SU-DHL-6 (cell line): ENCODE results near the gene DPH1.

Experiments
- H2AFZ ChIP-seq: fragments of 200-600 bp; sonication (generic); 2 replicates; pipeline ENCODE4 v1.6.1; 2014; ENCODE audit warnings: low read depth, mild to moderate bottlenecking, moderate library complexity, mixed read lengths, antibody characterized with exemption, low read length; ENCODE audit not compliant: severe bottlenecking
- H3F3A ChIP-seq: fragments of 200-600 bp; shearing (Covaris generic); 2 replicates; pipeline ENCODE4 v1.6.0; 2016; ENCODE audit warnings: antibody characterized with exemption, mild to moderate bottlenecking; ENCODE audit not compliant: insufficient read depth
- H3K27ac ChIP-seq: fragments of 200-600 bp; sonication (generic); 2 replicates; pipeline ENCODE4 v1.5.1; 2016; ENCODE audit warnings: low read depth, mild to moderate bottlenecking, low read length, moderate library complexity, mixed read lengths
- H3K27me3 ChIP-seq: fragments of 200-600 bp; sonication (generic), shearing (Covaris generic); 2 replicates; pipeline ENCODE4 v1.6.0; 2014; ENCODE audit warnings: mild to moderate bottlenecking, low read length
- H3K36me3 ChIP-seq: fragments of 200-600 bp; sonication (generic); 2 replicates; pipeline ENCODE4 v1.6.1; 2014; ENCODE audit warnings: mild to moderate bottlenecking, low read length, mixed read lengths
- H3K4me2 ChIP-seq: fragments of 300-600, 200-600 bp; shearing (Covaris generic), sonication (generic); 2 replicates; pipeline ENCODE4 v1.6.0; 2014; ENCODE audit warnings: low read length, low read depth, mild to moderate bottlenecking; ENCODE audit not compliant: poor library complexity, severe bottlenecking
- H3K4me3 ChIP-seq: fragments of 200-600 bp; sonication (generic); 2 replicates; pipeline ENCODE4 v1.5.1; 2014; ENCODE audit warnings: antibody characterized with exemption, low read length, mild to moderate bottlenecking, mixed read lengths; ENCODE audit not compliant: insufficient read depth, poor library complexity, severe bottlenecking
- H3K79me2 ChIP-seq: fragments of 200-600 bp; sonication (generic); 2 replicates; pipeline ENCODE4 v1.6.1; 2014; ENCODE audit warnings: mild to moderate bottlenecking, low read length, moderate library complexity; ENCODE audit not compliant: insufficient read depth
- H3K9ac ChIP-seq: fragments of 200-600 bp; sonication (generic); 2 replicates; pipeline ENCODE4 v1.7.0; 2014; ENCODE audit warnings: mild to moderate bottlenecking, low read length
- H3K9me2 ChIP-seq: fragments of 200-600 bp; sonication (generic); replicated peaks from 2 replicates; pipeline ENCODE4 v1.6.1; 2014; ENCODE audit warnings: low read length; ENCODE audit not compliant: insufficient read depth
- H3K9me3 ChIP-seq: fragments of 200-600 bp; sonication (generic); 2 replicates; pipeline ENCODE4 v1.6.1; 2014; ENCODE audit warnings: low read length, mixed read lengths; ENCODE audit not compliant: insufficient read depth
- H4K20me1 ChIP-seq: fragments of 200-600 bp; sonication (generic); 2 replicates; pipeline ENCODE4 v1.6.1; 2014; ENCODE audit warnings: low read depth, mild to moderate bottlenecking, antibody characterized with exemption, low read length, moderate library complexity, mixed read lengths
- CTCF ChIP-seq: fragments of 200-600 bp; sonication (generic); IDR thresholded peaks from one replicate; pipeline ENCODE4 v1.5.1; 2017; ENCODE audit warnings: antibody characterized with exemption, mild to moderate bottlenecking, low read length, moderate library complexity; ENCODE audit not compliant: insufficient read depth, poor library complexity, severe bottlenecking
- EZH2phosphoT487 ChIP-seq: fragments of 200-600 bp; sonication (generic), shearing (Covaris generic); conservative IDR thresholded peaks from 2 replicates; pipeline ENCODE4 v1.6.1; 2018; ENCODE audit warnings: mild to moderate bottlenecking, antibody characterized with exemption, low read length, moderate library complexity, mixed read lengths

DPH1 gene

GRCh38 chr17:2068031-2068518 lies 38.1 kb downstream of the DPH1 start:
- Histone ChIP-seq H3K4me3 (no peak overlapping the region), H3K9me2 (no peaks in the 10 kb centered on the region), H3K9ac (no peak overlapping the region), H3K27me3 (no peaks in the 10 kb centered on the region), H3K4me2 (no peak overlapping the region), H3K79me2 (no peaks in the 10 kb centered on the region), H3K9me3 (no peaks in the 10 kb centered on the region), H3K36me3 (no peaks in the 10 kb centered on the region), H4K20me1 (no peaks in the 10 kb centered on the region), H3K27ac (no peak overlapping the region), H3F3A (no peaks in the 10 kb centered on the region), H2AFZ (no peak overlapping the region)
- TF ChIP-seq EZH2phosphoT487 (no peak), CTCF (no peak)

GRCh38 chr17:2068519-2069051 lies 38.6 kb downstream of the DPH1 start:
- no peak overlapping the region for H3K27ac ChIP-seq
- H3F3A ChIP-seq, result no peaks in the 10 kb centered on the region

GRCh38 chr17:2070241-2071023 lies 40.5 kb downstream of the DPH1 start:
- no peak overlapping the region for H2AFZ ChIP-seq
- no peaks in the 10 kb centered on the region for H3K79me2 ChIP-seq
- no peak for TF ChIP-seq EZH2phosphoT487
- TF ChIP-seq CTCF, result no peak
- H3K27me3 ChIP-seq, result no peaks in the 10 kb centered on the region
- H3K9me3 ChIP-seq, result no peaks in the 10 kb centered on the region
- no peaks in the 10 kb centered on the region for H3F3A ChIP-seq
- no peak overlapping the region for H3K4me3 ChIP-seq
- no peak overlapping the region for H3K9ac ChIP-seq
- no peaks in the 10 kb centered on the region for H4K20me1 ChIP-seq
- no peaks in the 10 kb centered on the region for H3K36me3 ChIP-seq
- no peaks in the 10 kb centered on the region for H3K9me2 ChIP-seq
- H3K27ac ChIP-seq, result no peak overlapping the region
- no peak overlapping the region for H3K4me2 ChIP-seq

More at GRCh38 chr17:2068519-2069051, 38.6 kb downstream of the DPH1 start:
- Histone ChIP-seq H3K79me2 (no peaks in the 10 kb centered on the region), H3K4me2 (no peak overlapping the region), H3K9me2 (no peaks in the 10 kb centered on the region), H4K20me1 (no peaks in the 10 kb centered on the region), H3K9ac (no peak overlapping the region), H3K4me3 (no peak overlapping the region), H3K27me3 (no peaks in the 10 kb centered on the region), H3K9me3 (no peaks in the 10 kb centered on the region), H2AFZ (no peak overlapping the region), H3K36me3 (no peaks in the 10 kb centered on the region)
- TF ChIP-seq EZH2phosphoT487, result no peak
- TF ChIP-seq CTCF, result no peak
